ENCODE data around the gene ZFYVE9. TPM values are rescaled to one million over a fixed set of nuclear protein-coding genes. Genes with fewer than 3 reads are reported as not detected.

Gene ZFYVE9
- total RNA-seq, 1 donor from 2014 or later: 85.6 TPM

DNA sequence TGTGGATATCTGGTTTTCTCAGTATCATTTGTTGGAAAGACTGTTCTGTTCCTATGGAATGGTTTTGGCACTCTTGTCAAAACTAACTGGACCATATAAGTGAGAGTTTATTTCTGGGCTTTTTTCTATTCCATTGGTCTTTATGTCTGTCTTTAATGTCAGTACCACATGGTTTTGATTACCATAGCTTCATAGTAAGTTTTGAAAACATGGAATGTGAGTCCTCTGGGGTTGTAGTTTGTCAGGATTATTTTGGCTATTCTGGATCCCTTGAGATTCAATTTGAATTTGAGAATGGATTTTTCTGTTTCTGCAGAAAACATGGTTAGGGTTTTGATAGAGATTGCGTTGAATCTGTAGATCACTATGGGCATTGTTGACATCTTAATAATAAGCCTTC is 107.9 kb downstream of the ZFYVE9 start:
- DNase-seq: no peak

DNA sequence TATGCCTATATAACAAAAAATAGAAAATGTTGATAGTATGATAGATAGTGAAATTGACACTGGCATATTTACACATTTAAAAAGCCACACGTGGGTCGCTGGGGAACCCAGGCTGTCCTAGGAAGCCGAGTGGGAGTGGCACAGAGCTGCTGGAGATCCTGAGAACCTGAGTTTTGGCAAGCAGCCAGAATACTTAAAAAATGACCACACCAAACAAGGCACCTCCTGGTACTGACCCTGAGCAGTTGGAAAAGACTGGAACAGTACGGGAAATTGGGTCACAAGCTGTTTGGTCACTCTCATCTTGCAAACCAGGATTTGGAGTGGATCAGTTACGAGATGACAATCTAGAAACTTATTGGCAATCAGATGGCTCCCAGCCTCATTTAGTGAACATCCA is 111.5 kb downstream of the ZFYVE9 start:
- DNase-seq: no peak

DNA sequence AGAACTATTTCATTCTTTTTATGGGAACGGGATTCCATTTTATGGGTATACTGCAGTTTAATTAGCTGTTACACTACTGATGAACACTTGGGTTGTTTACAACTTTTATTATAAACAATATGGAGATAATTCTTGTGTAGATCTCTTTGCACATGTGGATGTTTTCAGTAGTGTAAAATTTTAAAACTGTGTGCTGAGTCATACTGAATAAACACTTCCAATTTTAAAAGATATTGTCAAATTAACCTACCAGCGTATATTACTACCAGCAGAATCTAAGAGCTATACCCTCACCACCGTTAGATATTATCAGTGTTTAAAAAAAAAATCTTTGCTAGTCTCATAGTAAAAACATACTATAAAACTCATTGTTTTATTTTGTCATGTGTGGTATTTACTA is 118.0 kb downstream of the ZFYVE9 start:
- no peak for DNase-seq

DNA sequence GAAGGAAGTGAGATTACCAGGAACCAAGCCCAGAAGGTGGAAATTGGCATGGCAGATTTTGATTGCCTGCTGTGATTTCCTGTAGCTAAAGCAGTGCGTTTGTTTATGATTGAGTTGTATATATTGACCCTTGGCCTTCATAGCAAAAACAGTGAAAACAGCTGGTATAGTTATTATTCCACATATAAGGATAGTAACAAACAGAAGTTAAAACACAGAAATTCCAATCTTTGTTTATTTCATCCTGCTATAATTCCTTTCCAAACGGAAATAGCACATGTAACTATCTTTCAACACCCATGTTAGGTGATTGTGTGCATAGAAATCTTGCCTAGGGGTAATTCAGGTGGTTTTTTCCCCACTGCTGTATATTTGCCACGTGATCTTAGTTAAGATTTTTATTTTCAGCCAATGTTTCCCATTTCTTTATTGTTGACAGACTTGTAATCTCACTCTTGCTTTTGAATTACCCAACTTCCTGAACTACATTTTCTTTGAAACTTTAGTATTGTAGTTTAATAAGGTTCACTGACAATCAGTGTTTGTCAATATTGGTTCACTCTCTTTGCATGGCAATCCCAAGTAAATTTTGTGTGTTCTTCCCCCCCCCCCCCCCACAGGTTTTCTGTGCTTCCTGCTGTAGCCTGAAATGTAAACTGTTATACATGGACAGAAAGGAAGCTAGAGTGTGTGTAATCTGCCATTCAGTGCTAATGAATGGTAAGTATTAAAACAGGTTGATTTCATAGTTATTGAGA is 121.4 kb downstream of the ZFYVE9 start:
- DNase-seq: no peak

DNA sequence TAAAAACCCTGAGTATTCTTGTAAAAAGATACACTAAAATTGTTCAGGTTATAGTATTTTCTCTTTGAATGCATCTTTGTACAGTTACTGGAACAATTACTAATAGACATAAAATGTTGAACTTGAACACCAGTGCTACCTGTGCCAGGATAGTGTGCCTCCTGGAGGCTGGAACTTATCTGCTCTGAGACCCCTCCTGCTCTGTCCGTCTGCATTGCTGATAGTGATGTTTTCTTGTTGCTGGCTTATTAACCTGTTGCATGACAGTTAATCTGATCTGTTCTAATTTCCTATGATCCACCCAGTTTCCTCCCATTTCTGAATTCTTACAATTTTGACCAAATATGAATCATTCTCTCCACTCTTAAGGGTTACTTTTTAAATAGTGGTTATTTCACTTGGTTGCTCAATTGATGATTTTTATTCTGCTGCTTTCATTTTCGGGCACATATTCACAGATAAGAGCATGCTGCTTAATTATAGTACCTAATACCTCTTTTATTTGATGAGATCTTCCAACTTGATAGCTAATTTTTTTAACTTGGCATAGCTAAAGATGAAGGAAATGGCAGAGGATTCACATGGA is 122.7 kb downstream of the ZFYVE9 start:
- no peak for DNase-seq

DNA sequence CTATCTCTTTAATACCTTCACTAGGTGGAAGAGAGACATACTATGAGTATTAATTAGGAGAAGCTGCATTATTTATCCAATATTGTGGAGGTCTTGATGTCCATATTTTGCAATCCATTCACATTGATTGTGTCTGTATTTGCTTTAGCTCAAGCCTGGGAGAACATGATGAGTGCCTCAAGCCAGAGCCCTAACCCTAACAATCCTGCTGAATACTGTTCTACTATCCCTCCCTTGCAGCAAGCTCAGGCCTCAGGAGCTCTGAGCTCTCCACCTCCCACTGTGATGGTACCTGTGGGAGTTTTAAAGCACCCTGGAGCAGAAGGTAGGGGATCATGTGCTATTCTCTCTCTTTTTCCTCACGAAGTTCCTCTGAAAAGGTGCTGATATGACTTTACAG is 124.6 kb downstream of the ZFYVE9 start:
- DNase-seq: no peak

DNA sequence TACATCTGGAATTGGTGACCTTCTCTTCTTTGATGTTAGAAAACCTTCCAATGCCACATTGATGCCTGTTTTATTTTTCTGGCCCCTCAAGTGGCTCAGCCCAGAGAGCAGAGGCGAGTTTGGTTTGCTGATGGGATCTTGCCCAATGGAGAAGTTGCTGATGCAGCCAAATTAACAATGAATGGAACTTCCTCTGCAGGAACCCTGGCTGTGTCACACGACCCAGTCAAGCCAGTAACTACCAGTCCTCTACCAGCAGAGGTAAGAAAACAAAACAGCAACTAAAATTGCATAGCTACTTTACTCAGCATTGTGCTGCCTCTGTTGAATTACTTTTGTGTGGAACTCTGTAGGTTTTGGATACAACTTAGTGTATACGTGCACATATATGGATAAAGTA is 126.5 kb downstream of the ZFYVE9 start:
- DNase-seq: no peak

DNA sequence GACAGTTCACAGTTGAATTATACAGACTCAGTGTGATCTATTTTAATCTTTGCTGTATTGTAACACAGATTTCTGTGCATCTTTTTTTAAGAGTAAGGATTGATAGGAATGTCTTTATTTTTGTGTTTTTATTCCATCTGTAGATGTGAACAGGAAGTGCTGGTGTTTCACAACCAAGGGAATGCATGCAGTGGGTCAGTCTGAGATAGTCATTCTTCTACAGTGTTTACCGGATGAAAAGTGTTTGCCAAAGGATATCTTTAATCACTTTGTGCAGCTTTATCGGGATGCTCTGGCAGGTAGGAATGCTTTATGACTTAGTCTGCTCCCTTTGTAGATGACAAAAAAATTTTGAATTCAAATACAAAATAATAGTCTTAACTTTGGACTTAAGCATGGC is 139.6 kb downstream of the ZFYVE9 start:
- no peak for DNase-seq

GRCh38 chr1:52288286-52288685 is 146.4 kb downstream of the ZFYVE9 start:
- DNase-seq: no peak

GRCh38 chr1:52294580-52294979 is 152.7 kb downstream of the ZFYVE9 start:
- no peak for DNase-seq

DNA sequence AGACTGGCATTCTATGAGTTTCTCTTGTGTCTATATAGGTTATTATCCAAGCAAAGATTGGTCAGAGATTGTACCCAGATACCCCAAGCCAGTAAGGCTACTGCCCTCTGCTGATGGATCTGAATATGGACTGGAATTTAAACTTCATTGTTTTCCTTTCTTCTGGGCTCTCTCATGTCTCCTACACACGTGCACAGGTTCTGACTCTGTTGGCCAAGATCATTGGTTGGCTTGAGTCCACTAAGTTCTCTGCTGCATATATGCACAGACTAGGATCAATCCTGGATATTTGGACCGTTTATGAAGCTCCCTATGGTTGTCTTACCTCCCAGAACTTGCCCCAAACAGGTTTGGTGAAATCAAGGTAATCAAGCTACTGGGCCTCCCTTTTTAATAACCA is 154.5 kb downstream of the ZFYVE9 start:
- DNase-seq: no peak

DNA sequence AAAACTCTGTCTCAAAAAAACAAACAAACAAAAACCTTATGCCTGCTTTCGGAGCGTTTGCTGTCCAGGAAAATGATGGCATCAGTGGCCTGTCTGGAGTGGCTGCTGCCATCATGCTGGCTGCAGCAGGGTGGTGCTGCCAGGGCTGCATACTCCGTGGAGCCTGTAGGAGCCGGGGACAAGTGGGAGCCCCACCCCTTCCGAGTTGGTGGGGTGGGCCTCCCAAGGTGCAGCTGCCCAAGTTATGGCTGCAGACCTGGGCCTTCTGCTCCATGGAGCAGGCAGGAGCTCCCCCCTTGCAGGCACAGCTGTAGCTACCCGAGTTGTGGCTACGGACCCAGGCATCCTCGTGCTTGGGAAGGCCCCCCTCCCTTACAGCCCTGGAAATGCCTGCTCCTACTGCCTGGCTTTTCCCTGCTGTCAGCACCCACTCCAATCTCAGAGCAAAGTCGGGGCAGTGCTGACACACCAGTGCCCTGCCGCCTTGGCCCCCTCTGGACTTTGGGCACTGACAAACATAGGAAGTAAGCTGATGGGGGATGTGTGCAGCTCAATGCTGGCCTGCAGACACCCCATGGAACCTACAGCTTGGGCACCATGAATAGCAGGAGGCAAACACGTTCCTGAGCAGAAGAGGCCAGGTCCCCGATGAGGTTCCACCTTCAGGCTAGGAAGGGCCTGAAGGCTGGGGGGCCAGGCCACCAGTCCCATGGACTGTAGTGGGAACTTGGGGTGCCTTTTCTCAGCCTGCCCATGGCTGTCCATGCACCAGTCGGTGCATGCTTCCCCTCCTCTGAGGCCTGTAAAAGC is 163.7 kb downstream of the ZFYVE9 start:
- no peak for DNase-seq

DNA sequence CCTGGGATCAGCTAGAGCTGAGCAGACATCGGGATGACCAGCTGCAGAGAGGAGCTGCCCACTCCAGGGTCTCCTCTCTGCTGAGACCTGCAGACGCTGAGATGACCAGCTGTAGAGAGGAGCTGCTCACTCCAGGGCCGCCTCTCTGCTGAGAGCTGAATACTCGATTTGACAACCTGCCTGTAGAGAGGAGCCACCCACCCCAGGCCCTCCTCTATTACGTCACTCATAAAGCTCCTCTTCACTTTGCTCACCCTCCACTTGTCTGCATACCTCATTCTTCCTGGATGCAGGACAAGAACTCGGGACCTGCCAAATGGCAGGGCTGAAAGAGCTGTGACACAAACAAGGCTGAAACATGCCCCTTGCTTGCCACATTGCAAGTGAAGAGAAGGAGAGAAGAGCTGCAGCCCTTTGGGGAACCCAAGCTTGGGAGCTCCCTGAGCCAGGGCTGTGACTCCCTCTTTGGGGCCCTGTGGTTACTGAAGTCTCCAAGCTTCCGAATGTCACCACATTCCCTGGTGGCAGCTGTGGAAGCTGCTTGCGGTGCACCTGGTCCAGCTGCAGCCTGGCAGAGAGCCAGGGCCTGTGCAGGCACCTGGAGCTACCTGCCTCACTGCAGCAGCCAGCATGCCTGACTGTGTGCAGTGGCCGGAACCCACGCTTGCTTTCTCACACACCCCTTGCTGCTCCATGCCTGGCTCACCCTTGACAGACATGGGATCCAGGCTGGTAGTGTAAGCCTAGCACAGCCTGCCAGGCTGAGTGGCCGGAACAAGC is 164.5 kb downstream of the ZFYVE9 start:
- DNase-seq: no peak

GRCh38 chr1:52321061-52321460 is 179.2 kb downstream of the ZFYVE9 start:
- no peak for DNase-seq

DNA sequence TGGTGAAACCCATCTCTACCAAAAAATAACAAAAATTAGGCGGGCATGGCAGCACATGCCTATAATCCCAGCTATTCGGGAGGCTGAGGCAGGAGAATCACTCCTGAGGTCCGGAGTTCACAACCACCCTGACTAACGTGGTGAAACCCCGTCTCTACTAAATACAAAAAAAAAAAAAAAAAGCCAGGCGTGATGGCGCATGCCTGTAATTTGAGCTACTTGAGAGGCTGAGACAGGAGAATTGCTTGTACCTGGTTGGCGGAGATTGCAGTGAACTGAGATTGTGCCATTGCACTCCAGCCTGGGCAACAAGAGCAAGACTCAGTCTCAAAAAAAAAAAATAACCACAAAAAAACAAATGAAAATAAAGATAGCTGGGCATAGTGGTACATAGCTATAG is 181.8 kb downstream of the ZFYVE9 start:
- no peak for DNase-seq

DNA sequence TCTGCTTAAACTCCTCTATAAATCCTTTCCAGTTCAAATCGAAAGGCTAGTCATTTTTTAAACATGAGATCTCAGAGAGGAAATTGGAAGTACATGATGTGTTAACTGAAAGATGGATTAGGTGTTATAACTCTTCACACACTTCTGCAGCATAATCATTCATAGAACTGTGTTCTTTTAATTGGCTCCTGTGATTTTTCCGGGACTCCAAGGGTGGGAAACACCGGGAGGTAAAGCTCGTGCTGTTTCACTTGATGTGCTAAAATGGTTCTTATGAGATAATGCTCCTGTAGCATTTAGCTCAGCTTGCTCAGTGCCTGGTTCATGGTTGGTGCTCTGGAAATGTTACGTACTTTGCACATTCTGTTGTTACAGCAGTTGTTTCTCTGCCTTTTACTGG is 183.9 kb downstream of the ZFYVE9 start:
- DNase-seq: no peak

- DNase-seq: no peak
These were observed 186.7 kb downstream of the ZFYVE9 start for GRCh38 chr1:52328615-52329014.

- DNase-seq: no peak
These were observed 190.5 kb downstream of the ZFYVE9 start for GRCh38 chr1:52332411-52332810.

- no peak for DNase-seq
These were observed 193.1 kb downstream of the ZFYVE9 start for GRCh38 chr1:52334906-52335528.

DNA sequence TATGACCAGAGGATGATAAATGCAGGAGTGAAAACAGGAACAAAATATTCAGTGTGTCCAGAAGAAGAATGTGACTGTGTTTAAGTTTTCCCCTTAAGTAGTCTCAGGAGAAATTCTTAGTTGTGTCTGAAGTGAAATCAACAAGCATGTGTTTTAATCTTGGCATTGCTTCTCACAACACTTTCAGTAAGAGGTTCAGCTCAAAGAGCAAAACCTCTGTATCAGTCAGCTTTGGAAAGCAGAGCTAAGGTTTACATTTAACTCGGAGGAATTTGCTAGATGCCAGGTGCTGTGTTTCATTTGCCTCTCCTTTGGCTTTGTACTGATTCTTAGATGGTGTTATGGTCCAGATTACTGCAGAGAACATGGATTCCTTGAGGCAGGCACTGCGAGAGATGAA is 195.6 kb downstream of the ZFYVE9 start:
- DNase-seq: no peak

DNA sequence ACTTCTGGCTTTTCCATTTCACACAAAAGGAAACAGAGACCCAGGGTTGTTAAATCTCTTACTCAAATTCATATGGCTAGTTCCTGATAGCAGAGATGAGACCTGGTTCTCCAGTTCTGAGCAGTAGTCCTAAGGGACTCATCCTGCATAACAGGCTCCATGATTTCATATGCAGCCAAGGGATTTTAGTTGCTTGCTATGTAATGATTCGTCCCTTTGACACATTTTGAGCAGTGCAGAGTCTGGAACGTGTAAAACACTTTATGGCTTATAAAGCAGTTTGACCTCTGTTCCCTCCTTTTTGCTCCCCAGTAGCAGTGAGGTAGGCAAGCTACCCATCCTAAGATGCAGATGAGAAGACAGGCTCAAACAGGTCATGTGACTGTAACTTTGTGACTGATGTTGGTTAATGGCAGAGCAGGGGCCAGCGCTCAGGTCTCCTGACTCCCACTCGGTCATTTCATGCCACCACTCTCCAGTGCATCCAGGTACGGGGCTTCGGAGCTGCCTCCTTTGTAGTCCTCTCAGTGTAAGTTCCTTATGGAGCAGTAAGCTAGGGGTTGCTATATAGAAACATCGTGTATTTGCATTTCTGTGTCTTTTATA is 199.9 kb downstream of the ZFYVE9 start:
- DNase-seq: no peak

GRCh38 chr1:52343979-52344378 is 202.1 kb downstream of the ZFYVE9 start:
- DNase-seq: no peak
